ENCODE results near the gene ZNF784.

The ZNF784 gene

GRCh38 chr19:55620410-55621204 is 3.8 kb downstream of the ZNF784 start:
- no peak for DNase-seq (ENCODE audit: low read depth in 2 of 2)

GRCh38 chr19:55619286-55619685 is 5.1 kb downstream of the ZNF784 start:
- no peak for DNase-seq (ENCODE audit: low read depth in 2 of 2)

- no peak for DNase-seq (ENCODE audit: low read depth in 2 of 2)
Measured at GRCh38 chr19:55618426-55618825, 5.9 kb downstream of the ZNF784 start.

- DNase-seq (ENCODE audit: low read depth in 2 of 2) = no peak
Measured at GRCh38 chr19:55617426-55617825, 6.9 kb downstream of the ZNF784 start.

- no peak for DNase-seq (ENCODE audit: low read depth in 2 of 2)
Measured at GRCh38 chr19:55616395-55616875, 7.9 kb downstream of the ZNF784 start.

GRCh38 chr19:55615543-55616394 is 8.6 kb downstream of the ZNF784 start:
- DNase-seq (ENCODE audit: low read depth in 2 of 2) = no peak

GRCh38 chr19:55614711-55615542 is 9.4 kb downstream of the ZNF784 start:
- no peak for DNase-seq (ENCODE audit: low read depth in 2 of 2)

- DNase-seq (ENCODE audit: low read depth in 2 of 2) = no peak
Measured at GRCh38 chr19:55613930-55614710, 10.2 kb downstream of the ZNF784 start.

- no peak for DNase-seq (ENCODE audit: low read depth in 2 of 2)
Measured at GRCh38 chr19:55613396-55613795, 11.0 kb downstream of the ZNF784 start.

- DNase-seq (ENCODE audit: low read depth in 2 of 2) = no peak
Measured at GRCh38 chr19:55611983-55612645, 12.3 kb downstream of the ZNF784 start.

GRCh38 chr19:55611300-55611982 is 12.9 kb downstream of the ZNF784 start:
- DNase-seq (ENCODE audit: low read depth in 2 of 2) = no peak

GRCh38 chr19:55609326-55609725 is 15.0 kb downstream of the ZNF784 start:
- no peak for DNase-seq (ENCODE audit: low read depth in 2 of 2)

- DNase-seq (ENCODE audit: low read depth in 2 of 2) = no peak
Measured at GRCh38 chr19:55606817-55607216, 17.5 kb downstream of the ZNF784 start.

GRCh38 chr19:55606471-55606787 is 17.9 kb downstream of the ZNF784 start:
- no peak for DNase-seq (ENCODE audit: low read depth in 2 of 2)

- peak; percentile 58 to 66 for DNase-seq (ENCODE audit: low read depth in 2 of 2)
Measured at GRCh38 chr19:55605637-55606470, 18.5 kb downstream of the ZNF784 start, which contains the start of gene ZNF865. Gene ZNF865 (plus strand): TSS chr19:55605647. CDS start chr19:55613619, 7,972 bp downstream.

- peak; percentile 98 to 99 for DNase-seq (ENCODE audit: low read depth in 2 of 2)
Measured at GRCh38 chr19:55605207-55605636, 19.1 kb downstream of the ZNF784 start.

GRCh38 chr19:55603581-55604292 is 20.6 kb downstream of the ZNF784 start:
- no peak for DNase-seq (ENCODE audit: low read depth in 2 of 2)

- DNase-seq (ENCODE audit: low read depth in 2 of 2) = no peak
Measured at GRCh38 chr19:55603115-55603514, 21.3 kb downstream of the ZNF784 start.
